NCI-H1436 treated with DMSO at 0.1 percent for 48 hours (cell line): ENCODE data around the gene KISS1R.

Source experiments
- DNase-seq: peaks from one replicate; lab custom pipeline; 2025; lab: John Stamatoyannopoulos, UW

The KISS1R gene

DNA sequence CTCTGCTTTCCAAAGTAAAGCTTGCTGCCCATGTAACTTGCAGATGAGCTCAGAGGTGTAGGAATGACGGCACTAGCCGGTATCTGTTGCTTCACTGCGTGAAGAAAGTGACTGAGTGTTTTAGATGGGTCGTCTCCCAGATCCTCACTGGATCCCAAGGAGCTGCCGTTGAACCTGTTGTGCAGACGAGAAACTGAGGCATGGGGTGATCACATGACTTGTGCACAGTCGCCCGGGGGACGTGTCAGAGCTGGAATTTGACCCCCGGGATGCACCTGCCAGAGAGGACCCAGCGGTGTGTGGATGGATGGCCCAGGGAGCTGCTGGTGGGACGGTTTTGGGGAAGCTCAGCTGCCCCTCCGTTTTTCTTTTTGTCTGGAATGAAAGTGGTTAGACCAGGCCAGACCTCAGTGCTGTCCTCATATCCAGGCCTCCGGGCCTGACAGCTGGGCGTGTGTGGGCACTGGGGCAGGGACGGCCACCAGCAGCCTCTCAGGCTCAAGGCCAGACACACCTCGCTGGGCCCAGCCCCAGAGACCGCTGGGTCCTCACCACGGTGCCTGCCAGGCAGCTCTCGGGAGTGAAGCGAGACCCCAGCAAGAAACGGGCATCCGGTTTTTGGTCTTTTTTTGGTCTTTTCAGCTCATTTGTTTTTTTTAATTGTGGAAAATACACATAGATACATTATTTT is 21.2 kb downstream of the KISS1R start:
- DNase-seq = no peak

DNA sequence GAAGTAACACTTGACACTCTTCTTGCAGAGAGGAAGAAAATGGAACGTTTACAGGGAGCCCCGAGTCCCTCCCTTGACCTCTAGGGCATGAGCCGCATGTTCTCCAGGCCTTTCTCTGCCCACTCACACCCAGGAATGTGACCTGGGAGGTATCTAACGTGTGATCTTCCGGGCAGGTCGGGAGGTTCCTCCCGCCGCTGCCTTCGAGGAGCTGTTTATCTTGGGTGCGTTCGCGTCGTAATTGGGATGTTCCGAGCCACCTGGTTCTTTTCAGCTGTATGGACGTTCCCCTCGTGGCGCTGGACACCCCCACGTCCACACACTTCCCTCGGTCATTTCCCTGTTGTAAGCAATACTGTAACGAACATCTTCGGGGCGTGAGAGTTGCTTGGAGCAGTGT is 22.3 kb downstream of the KISS1R start:
- no peak for DNase-seq

DNA sequence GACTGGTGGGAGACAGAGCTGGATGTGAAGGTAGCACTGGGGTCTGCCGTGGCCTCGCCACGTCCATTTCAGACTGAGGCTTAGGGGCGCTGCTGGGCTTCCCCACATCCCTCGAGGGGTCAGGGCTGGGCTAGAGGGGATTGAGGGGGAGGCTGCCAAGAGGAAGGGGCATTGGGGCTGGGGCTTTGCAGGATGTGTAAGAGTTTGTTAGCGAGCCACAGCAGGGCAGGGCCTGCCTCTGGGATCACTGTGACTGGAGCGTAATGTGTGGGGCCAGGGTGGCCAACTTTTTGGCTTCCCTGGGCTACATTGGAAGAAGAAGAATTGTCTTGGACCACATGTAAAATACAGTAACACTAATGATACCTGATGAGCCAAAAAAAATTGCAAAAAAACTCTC is 22.8 kb downstream of the KISS1R start:
- DNase-seq = no peak

- no peak for DNase-seq
These were observed 23.6 kb downstream of the KISS1R start for GRCh38 chr19:940591-941291.

GRCh38 chr19:941292-942132 is 24.4 kb downstream of the KISS1R start:
- DNase-seq = no peak

DNA sequence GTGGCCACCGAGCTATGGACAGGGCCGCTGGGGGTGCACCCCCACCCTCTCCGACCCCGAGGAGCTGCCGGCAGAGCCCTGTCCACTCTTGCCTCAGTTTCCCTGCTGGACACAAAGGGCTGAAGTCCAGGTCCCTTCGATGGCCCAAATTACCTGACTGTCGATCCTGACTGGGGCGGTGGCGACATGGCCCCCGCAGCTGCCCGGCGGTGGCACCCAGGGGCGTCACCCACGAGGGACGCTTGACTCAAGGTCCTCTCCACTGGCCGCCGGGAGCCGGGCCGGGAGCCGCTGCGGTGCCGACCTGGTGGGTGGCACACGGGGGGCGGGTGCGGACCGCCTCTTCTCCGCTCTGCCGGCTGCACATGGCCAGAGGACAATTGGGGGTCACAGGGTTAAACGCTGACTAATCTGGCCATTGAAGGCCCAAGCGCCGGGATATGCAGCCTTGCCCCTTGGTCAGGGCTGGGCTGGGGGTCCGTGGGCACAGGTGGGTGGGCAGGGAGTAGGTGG is 25.1 kb downstream of the KISS1R start:
- no peak for DNase-seq

DNA sequence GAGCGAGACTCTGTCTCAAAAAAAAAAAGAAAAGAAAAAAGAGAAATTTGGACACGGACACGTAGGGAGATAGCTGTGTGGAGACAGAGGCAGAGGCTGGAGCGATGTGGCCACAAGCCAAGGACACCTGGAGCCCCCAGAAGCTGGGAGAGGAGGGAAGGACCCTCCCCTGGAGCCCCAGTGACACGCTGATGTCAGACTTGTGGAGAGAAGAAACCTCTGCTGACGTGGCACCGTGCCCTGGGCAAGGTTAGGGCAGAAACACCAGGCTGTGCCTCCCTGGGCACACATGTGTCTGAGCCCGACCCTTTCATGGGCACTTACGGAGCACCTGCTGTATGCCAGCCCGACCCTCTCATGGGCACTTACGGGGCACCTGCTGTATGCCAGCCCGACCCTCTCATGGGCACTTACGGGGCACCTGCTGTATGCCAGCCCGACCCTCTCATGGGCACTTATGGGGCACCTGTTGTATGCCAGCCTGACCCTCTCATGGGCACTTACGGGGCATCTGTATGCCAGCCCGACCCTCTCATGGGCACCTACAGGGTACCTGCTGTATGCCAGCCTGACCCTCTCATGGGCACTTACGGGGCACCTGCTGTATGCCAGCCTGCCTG is 26.5 kb downstream of the KISS1R start:
- DNase-seq = no peak

- DNase-seq = no peak
These were observed 27.0 kb downstream of the KISS1R start for GRCh38 chr19:944171-944567.

DNA sequence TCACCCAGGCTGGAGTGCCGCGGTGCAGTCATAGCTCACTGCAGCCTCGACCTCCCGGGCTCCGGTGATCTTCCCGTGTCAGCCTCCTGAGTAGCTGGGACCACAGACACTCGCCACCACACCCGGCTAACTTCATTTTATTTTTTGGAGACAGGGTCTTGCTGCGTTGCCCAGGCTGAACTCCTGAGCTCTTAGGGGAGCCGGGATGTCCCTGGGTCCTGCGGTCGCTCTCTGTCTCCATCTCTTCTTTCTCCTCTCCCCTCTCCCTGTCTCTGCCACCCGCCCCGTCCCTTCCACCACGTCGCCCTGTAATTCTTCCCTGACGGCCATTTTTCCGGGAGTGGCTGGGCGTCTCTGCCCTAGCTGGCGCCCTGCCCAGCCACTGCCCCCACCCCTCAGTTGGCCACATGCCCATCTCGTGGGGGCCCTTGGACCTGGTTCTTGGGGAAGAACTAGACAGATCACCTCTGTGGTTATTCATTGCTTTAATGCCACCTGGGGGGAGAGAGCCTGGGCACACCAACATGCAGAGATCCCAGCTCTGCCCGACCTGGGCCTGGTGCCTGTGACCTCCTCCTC is 27.6 kb downstream of the KISS1R start:
- DNase-seq = no peak

DNA sequence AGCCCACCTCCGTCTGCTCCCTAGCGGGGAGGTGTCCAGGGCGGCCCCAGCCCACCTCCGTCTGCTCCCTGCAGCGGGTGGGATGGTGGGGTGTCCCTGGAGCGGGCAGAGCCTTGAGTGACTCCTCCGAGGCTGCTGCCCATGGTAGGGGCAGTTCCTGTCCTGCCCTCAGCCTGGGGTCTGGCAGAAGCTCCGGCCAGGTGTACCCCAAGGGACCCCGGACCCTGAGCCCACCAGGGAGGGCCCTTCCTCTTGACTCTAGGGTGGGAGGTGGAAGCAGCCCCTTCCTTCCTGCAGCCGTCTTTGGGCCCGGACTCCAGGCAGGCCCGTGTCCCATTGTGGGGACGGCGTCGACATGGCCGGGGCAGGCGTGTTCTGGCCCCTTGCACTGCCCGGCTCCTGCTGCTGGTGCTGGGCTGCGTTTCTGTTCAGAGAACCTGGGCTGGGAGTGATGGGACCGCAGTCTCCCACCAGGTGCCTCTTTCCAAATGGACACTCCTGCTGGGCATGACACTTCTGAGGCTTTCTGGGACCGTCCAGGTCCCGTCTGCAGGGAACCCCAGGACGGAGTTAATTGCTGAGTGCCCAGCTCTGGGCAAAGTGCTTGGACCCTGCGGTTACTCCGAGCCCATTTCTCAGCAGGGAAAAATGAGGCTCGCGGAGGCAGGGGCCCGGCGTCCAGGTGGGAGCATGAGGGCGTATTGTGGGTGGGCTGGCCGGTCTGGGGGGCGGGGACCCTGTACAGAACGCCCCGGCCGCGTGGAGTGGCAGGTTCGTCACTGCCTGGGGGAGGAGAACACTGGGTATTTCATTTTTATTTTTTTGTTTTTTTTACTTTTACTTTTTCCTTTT is 28.5 kb downstream of the KISS1R start:
- no peak for DNase-seq

- DNase-seq = no peak
These were observed 30.1 kb downstream of the KISS1R start for GRCh38 chr19:947090-947706.

GRCh38 chr19:947707-948539 is 30.8 kb downstream of the KISS1R start:
- DNase-seq = no peak

DNA sequence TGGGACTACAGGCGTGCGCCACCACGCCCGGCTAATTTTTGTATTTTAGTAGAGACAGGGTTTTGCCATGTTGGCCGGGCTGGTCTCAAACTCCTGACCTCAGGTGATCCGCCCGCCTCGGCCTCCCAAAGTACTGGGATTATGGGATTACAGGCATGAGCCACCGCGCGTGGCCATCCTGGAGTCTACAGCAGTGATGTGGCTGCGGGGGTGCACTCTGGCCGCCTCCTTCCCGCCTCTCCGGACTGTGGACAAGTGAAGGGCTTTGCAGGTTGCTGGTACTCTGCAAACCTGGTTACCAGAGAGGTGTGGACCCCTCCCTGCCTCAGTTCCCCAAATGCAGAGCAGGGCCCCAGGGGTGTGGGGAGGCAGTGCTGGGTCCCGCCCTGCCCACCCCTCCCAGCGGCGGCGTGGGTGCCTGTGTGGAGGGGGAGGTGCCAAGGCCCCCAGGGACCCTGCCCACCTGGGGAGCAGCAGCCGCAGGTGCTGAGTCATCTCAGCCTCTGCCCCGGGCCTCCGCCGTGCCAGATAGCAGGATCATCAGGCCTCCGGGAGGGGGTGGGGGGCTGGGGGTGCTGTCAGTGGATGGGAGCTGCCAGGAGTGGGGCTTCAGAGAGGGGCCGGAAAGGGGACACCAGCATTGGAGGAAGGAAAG is 31.8 kb downstream of the KISS1R start:
- DNase-seq = no peak

DNA sequence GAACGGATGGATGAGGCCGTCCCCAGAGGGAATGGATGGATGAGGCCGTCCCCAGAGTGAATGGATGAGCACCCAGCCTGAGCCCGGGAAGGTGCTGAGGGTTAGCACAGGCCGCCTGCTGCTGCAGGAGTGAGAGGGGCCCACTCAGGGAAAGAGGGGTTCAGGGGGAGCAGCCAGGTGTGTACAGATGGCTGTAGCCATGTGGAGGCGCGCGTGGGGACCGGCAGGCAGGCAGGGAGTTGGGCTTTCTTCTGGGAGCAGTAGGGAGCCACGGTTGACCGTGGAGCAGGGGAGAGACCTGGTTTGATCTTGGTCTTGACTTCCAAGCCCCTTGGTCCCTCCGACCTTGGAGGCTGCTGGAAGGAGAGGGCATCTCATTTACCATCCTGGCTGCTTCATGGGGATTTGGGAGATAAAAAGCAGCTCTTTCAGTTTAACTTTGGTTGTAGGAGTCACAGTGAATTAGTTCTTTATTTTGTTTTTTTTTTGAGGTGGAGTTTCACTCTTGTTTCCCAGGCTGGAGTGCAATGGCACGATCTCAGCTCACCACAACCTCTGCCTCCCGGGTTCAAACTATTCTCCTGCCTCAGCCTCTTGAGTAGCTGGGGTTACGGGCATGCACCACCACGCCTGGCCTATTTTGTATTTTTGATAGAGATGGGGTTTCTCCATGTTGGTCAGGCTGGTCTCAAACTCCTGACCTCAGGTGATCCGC is 33.4 kb downstream of the KISS1R start:
- DNase-seq = no peak

GRCh38 chr19:952049-952679 is 35.0 kb downstream of the KISS1R start:
- no peak for DNase-seq

DNA sequence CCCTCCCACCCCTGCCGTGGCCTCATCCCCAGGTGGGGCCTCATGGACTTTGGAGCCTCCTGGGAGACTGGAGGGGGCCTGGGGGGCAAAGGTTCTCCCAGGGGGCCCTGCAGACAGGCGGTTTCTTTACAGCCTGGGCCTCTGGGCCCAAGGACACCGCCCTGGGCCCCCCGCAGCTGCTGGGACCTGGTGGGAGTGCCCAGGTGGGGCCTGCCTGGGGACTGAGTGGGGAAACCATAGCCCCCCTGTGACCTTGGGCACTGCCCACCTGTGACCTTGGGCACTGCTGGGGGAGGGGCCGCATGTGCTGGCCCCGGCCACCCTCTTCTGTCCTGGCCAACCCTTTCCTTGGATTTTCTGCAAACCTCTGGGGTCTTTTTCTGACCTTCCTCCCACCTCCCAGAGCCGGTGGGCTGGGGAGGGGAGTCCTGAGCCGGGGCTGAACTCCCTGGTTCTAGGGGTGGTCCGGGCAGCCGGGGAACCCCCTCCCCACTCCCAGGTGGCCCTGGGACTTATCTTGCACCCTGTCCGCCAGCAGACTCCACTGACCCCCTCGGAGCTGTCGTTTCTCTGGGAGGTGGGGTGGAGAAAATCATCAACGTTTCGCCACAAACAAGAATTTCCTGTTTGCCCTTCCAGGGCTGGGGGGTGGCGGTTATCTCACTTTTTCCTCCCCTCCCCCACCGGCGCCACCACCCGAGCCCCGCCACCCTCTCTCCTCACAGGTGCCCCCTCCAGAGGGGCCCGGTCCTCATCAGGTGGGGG is 35.7 kb downstream of the KISS1R start:
- no peak for DNase-seq
